ENCODE measurements around the gene FTL.

The FTL gene

DNA sequence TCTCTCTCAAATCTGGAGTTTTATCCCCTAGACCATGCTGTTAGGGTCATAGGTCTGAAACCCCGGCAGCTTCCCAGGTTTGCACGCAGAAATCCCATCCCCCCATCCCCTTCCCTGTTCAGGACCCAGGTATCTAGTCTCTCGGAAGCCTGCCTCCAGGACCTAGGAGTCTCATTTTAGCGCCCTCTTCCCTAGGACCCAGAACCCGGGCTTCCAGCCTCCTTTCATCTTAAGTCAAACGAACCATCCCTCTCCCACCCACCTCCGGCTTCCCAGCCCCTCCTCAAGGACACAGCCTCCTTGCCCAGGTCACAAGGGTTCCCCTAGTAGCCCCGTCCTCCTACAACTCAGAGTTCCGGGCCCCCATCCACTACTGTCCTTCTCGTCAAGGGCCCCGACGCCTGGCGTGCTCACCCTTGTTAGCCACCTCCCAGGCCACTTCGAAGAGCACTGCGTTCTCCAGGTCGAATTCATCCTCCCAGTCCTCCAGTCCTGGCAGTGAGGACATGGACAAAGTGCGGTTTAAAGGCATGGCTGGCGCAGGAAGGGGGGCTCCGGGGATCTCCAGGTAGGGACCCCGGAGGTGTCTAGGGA, 27.6 kb downstream of the FTL start:
- DNase-seq (ENCODE audit: low spot score) = no peak

- DNase-seq (ENCODE audit: low spot score) = peak; percentile 100
These were observed 28.3 kb downstream of the FTL start, which contains the start of the genes GYS1 and RUVBL2 for GRCh38 chr19:48993175-48994034. GYS1 (minus strand) TSS chr19:48993309; CDS start chr19:48993112, 197 bp downstream. RUVBL2 (plus strand) TSS chr19:48993887; CDS start chr19:48993912, 25 bp downstream.

GRCh38 chr19:48994035-48994386, 28.9 kb downstream of the FTL start:
- peak; percentile 37 for DNase-seq (ENCODE audit: low spot score)

DNA sequence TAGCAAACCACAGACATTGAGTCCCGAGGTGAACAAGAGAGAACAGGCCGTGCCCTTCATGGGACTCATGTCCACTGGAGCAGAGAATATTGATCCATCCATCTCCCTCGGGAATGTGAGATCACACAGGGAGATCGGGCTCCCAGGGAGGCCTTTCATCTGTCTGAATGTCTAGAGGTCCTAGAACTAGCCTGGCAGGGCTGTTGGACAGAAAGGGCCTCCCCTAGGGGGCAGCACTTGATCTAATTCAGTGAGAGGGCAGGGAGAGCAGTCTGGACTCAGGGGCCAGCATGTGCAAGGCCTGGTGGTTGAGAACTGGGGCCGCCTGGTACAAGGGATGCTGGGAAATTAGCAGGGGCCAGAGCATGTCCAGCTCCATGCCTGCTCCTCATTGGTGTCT, 32.9 kb downstream of the FTL start:
- DNase-seq (ENCODE audit: low spot score) = no peak

GRCh38 chr19:48999481-49000325, 34.6 kb downstream of the FTL start:
- DNase-seq (ENCODE audit: low spot score) = no peak

DNA sequence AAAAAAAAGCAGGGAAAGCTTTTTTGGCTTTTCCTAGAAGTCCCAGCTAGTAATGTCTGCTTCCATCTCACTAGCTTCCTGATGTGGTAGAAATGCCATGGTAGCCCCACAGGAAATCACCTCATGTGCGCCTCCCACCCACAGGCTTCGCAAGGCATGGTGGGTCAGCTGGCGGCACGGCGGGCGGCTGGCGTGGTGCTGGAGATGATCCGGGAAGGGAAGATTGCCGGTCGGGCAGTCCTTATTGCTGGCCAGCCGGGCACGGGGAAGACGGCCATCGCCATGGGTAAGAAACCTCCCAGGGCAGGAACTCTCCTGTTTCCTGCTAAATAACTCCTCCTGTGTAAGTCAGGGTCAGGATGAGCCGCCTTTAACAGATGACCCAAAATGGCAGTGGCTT, 39.0 kb downstream of the FTL start:
- DNase-seq (ENCODE audit: low spot score) = no peak

DNA sequence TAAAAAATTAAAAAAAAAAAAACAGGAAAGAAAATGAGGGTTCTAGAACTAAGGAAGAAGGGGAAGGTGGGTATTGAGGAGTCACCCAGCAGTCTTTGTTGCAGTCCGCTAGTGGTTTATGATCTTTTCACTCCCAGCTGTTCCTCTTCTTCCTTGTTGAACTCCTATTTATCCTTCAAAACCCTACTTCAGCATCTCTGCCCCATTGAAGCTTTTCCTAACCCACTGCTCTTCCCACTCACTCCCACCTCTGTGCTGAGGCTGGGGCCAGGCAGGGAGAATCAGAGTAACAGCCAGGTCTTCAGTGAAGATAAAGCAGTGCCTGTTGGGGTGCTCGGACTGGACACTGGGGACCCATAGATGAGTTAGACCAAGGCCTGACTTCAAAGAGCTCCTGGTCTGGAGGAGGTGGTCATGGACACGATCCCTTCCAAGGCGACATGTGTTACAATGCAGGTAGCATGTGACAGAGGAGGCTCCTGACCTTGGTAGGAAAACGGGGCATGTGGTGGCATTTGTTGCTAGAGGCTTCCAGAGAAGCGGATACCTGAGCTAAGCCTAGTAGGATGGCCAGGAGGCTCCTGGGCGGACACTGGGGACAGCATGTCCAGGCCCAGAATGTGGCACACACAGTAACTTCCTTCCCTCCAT, 40.0 kb downstream of the FTL start:
- DNase-seq (ENCODE audit: low spot score) = no peak

- DNase-seq (ENCODE audit: low spot score) = no peak
These were observed 41.8 kb downstream of the FTL start for GRCh38 chr19:49006905-49007304.

GRCh38 chr19:49009828-49010227, 44.7 kb downstream of the FTL start:
- no peak for DNase-seq (ENCODE audit: low spot score)

DNA sequence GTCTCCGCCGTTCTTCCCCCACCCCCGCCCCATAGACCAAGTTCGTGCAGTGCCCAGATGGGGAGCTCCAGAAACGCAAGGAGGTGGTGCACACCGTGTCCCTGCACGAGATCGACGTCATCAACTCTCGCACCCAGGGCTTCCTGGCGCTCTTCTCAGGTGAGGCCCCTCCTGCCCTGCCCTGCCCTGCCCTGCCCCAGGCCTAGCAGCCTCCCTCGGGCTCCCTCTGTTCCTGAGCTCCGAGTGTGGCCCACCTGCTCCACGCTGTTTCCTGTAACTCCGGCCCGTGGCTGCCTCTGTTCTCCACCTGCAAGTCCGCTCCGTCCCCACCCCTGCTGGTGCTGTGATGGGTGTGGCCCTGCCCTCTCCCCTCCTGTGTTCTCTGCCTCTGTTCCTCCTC, 45.3 kb downstream of the FTL start:
- DNase-seq (ENCODE audit: low spot score) = no peak

DNA sequence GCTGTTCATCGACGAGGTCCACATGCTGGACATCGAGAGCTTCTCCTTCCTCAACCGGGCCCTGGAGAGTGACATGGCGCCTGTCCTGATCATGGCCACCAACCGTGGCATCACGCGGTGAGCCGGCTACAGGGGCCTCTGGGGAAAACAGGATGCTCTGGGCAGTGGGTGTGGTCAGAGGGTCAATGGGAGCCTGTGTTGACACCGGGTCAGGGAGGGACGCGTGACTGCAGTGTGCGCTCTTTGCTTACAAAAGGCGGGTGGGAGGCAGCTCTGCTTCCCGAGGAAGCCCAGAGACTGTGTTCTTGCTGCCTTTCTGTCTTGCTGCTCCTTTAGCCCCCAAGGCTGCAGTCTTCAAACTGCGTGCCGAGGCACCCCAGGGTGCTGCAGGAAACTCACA, 46.1 kb downstream of the FTL start:
- DNase-seq (ENCODE audit: low spot score) = no peak

DNA sequence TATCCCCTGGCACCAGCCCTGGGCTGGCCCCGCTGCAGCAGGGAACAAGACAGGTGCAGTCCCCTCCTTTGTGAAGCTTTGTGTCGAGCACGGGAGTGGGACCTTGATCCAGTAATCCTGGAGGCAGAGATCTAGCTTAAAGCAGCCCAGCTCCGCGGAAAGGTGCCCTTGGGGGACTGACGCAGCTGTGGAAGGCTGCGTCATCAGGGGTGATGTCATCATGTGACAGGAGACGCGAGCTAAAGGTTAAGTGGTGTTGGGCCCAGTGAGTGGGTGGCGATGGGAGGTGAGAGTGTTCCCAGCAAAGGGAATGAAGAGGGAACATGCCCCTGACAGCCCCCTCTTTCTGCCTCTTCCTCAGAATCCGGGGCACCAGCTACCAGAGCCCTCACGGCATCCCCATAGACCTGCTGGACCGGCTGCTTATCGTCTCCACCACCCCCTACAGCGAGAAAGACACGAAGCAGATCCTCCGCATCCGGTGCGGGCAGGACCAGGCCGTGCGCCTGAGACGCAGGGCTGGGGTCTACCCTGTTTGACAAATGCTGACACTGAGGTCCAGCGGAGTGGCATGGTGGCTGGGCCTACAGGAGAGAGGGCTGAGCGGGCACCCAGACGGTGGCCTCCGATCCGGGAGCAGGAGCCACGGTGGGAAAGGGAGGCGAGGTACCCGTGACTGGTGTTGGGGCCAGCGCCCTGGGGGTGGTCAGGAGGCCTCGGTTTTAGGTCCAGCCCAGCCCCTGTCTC, 49.2 kb downstream of the FTL start:
- no peak for DNase-seq (ENCODE audit: low spot score)

DNA sequence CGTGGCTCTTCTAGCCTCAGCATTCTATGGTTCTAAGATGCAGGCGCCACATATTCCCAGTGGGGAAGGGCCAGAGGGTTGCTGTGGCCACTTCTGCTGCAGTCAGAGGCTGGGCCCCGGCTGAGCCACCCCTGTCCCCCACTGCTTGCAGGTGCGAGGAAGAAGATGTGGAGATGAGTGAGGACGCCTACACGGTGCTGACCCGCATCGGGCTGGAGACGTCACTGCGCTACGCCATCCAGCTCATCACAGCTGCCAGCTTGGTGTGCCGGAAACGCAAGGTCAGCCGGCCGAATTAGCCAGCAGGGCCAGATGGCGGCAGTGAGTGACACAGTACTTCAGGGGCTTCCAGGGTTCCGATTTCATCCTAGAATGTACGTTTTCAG, 49.8 kb downstream of the FTL start:
- no peak for DNase-seq (ENCODE audit: low spot score)

- DNase-seq (ENCODE audit: low spot score) = no peak
These were observed 51.1 kb downstream of the FTL start for GRCh38 chr19:49016067-49016839.
